Fibroblast of lung (primary cell): ENCODE results near the gene KIAA1671. TPM values are rescaled to one million over a fixed set of nuclear protein-coding genes. Genes with fewer than 3 reads are reported as not detected.

ENCODE experiments used
- DNase-seq, 2 donors: peaks; one replicate each; pipeline versions ENCODE4 v3.0.0 to v3.0.0-alpha.2; 2010; ENCODE audit warnings: low read depth in 2 of 2
- H2AFZ ChIP-seq: 2 replicates; pipeline ENCODE4 v1.5.1; 2012; ENCODE audit warnings: low read length, control low read depth, inconsistent platforms
- H3K27ac ChIP-seq: 2 replicates; pipeline ENCODE4 v1.5.1; 2011; ENCODE audit warnings: low read length, control low read depth; ENCODE audit not compliant: insufficient read depth
- H3K27me3 ChIP-seq: 2 replicates; pipeline ENCODE4 v1.5.1; 2011; ENCODE audit warnings: mild to moderate bottlenecking, low read length; ENCODE audit not compliant: control insufficient read depth, insufficient read depth
- H3K36me3 ChIP-seq: 2 replicates; pipeline ENCODE4 v1.5.1; 2011; ENCODE audit warnings: low read length; ENCODE audit not compliant: control insufficient read depth, insufficient read depth
- H3K4me1 ChIP-seq: 2 replicates; pipeline ENCODE4 v1.5.1; 2011; ENCODE audit warnings: low read length; ENCODE audit not compliant: control insufficient read depth, insufficient read depth; ENCODE audit errors: extremely low read depth
- H3K4me2 ChIP-seq: 2 replicates; pipeline ENCODE4 v1.5.1; 2011; ENCODE audit warnings: low read length, control low read depth; ENCODE audit not compliant: insufficient read depth; ENCODE audit errors: extremely low read depth
- H3K4me3 ChIP-seq, 4 experiments: fragments of 200-600 bp in 1 of 4; sonication (generic) in 1 of 4; replicated peaks in 1 of 4; 2 replicates each; pipeline ENCODE4 v1.5.1; 2011 to 2016; ENCODE audit warnings: low read length in 4 of 4, low read depth in 3 of 4, mild to moderate bottlenecking in 3 of 4, control low read depth in 2 of 4, inconsistent platforms in 1 of 4, mixed read lengths in 1 of 4; ENCODE audit not compliant: insufficient read depth in 1 of 4; ENCODE audit errors: control extremely low read depth in 1 of 4
- H3K79me2 ChIP-seq: 2 replicates; pipeline ENCODE4 v1.5.1; 2012; ENCODE audit warnings: mild to moderate bottlenecking, low read length, inconsistent platforms; ENCODE audit not compliant: control insufficient read depth, insufficient read depth
- H3K9ac ChIP-seq: 2 replicates; pipeline ENCODE4 v1.5.1; 2011; ENCODE audit warnings: mild to moderate bottlenecking, low read length, control low read depth; ENCODE audit not compliant: insufficient read depth
- H3K9me3 ChIP-seq: 2 replicates; pipeline ENCODE4 v1.5.1; 2012; ENCODE audit warnings: low read depth, low read length; ENCODE audit not compliant: control insufficient read depth, insufficient read depth
- H4K20me1 ChIP-seq: 2 replicates; pipeline ENCODE4 v1.5.1; 2011; ENCODE audit warnings: low read length; ENCODE audit not compliant: control insufficient read depth, insufficient read depth; ENCODE audit errors: extremely low read depth
- EZH2 ChIP-seq: IDR thresholded peaks from 2 replicates; pipeline ENCODE4 v1.5.1; 2012; ENCODE audit warnings: low read length, control low read depth, mild to moderate bottlenecking; ENCODE audit errors: missing control alignments
- polyA plus RNA-seq, 2 donors: library from polyadenylated mRNA; depleted of rRNA in 1 of 2; stranded (reverse) in 1 of 2; unstranded in 1 of 2; fragments of >200 nt; gene quantifications; 2 replicates each; pipeline ENCODE4 v1.2.1, GENCODE V29; 2011 to 2012; ENCODE audit warnings: missing spikeins in 1 of 2
- total RNA-seq: library from RNA; depleted of rRNA; stranded (reverse); fragments of >200 nt; gene quantifications from 2 replicates; pipeline ENCODE4 v1.2.1, GENCODE V29; 2014
- TF ChIP-seq, protein P1 (sequence below), 2 donors: IDR thresholded peaks in 1 of 2; conservative IDR thresholded peaks in 1 of 2; 1 replicate in 1 of 2; 2 replicates in 1 of 2; pipeline ENCODE4 v1.5.1; 2011 to 2012; ENCODE audit warnings: low read length in 2 of 2, control low read depth in 1 of 2, inconsistent platforms in 1 of 2, low read depth in 1 of 2, mild to moderate bottlenecking in 1 of 2

Gene KIAA1671
- total and polyA plus RNA-seq, 2 donors (not counting 1 experiment from before 2014, with no cell fraction given), result 0.34 to 1.3 TPM

DNA sequence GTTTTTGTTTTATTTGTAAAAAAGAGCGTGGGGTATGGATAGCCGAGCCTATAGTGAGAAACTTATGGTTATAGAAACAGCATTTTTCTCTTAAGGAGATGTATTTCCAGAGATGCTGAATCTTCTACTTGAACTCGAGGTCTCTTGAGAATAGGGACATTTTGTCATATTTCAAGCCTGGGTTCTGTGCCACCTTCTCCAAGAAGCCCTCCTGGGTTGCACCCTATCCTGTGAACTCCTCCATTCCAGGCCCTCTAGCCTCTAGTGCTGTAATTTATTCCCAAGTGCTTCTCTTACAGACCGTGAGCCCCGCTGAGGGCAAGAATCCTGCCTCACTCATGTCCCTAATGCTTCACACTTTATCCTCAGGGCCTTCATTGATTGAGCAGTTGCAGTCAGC, 108.6 kb downstream of the KIAA1671 start:
- Histone ChIP-seq H3K27me3 (no peaks in the 10 kb centered on the region), H4K20me1 (no peaks in the 10 kb centered on the region), H3K36me3 (no peaks in the 10 kb centered on the region), H3K9ac (no peak overlapping the region), H3K9me3 (no peaks in the 10 kb centered on the region), H3K27ac (no peak overlapping the region), H2AFZ (no peak overlapping the region), H3K4me2 (no peak overlapping the region), H3K4me1 (no peaks in the 10 kb centered on the region), H3K4me3 (no peak overlapping the region), H3K79me2 (no peaks in the 10 kb centered on the region)
- TF ChIP-seq, protein P1, sequence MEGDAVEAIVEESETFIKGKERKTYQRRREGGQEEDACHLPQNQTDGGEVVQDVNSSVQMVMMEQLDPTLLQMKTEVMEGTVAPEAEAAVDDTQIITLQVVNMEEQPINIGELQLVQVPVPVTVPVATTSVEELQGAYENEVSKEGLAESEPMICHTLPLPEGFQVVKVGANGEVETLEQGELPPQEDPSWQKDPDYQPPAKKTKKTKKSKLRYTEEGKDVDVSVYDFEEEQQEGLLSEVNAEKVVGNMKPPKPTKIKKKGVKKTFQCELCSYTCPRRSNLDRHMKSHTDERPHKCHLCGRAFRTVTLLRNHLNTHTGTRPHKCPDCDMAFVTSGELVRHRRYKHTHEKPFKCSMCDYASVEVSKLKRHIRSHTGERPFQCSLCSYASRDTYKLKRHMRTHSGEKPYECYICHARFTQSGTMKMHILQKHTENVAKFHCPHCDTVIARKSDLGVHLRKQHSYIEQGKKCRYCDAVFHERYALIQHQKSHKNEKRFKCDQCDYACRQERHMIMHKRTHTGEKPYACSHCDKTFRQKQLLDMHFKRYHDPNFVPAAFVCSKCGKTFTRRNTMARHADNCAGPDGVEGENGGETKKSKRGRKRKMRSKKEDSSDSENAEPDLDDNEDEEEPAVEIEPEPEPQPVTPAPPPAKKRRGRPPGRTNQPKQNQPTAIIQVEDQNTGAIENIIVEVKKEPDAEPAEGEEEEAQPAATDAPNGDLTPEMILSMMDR (conservative IDR thresholded peaks at IDR 0.05 in 1 of 2, IDR thresholded peaks at IDR 0.05 in 1 of 2; ENCODE audit: low read depth in 1 of 2, low read length in 2 of 2), result no peak
- TF ChIP-seq EZH2, result no peak
- no peak for DNase-seq

DNA sequence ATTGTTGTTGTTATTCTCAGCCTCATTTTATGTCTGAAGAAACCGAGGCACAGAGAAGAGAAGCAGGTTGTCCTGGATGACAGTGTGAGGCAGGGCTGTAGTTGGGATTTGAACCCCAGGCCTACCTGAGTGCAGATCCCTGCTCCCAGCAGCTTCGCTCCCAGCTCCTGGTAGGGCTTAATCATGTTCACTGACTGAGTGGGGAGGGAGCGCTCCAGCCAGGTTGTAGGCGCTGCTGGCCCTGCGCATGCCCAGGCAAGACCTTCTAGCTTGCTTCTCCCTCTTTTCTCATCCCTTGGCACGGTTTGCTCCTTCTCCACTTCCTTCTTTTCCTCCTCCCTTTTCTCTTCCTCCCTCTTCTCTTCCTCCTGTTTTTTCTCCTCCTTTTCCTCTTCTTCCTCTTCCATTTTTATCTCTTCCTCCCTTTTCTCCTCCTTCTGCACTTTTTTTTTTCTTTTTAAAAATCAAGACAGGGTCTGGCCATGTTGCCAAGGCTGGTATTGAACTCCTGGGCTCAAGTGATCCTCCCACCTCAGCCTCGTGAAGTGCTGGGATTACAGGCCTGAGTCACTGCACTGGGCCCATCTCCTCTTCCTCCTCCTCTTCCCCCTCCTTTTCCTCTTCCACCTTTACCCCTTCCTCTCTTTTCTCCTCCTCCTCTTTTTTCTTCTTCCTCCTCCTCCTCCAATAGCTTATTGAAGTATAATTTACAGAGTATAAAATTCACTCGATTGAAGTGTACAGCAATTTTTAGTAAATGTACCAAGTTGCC, 109.3 kb downstream of the KIAA1671 start:
- no peak for TF ChIP-seq EZH2
- TF ChIP-seq, protein P1 (conservative IDR thresholded peaks at IDR 0.05 in 1 of 2, IDR thresholded peaks at IDR 0.05 in 1 of 2; ENCODE audit: low read depth in 1 of 2, low read length in 2 of 2), result no peak
- H3K79me2 ChIP-seq, result no peaks in the 10 kb centered on the region
- no peaks in the 10 kb centered on the region for H3K4me1 ChIP-seq
- H3K9ac ChIP-seq, result no peak overlapping the region
- H3K36me3 ChIP-seq, result no peaks in the 10 kb centered on the region
- H3K4me3 ChIP-seq, result no peak overlapping the region
- no peaks in the 10 kb centered on the region for H3K9me3 ChIP-seq
- H3K4me2 ChIP-seq, result no peak overlapping the region
- H3K27ac ChIP-seq, result no peak overlapping the region
- H4K20me1 ChIP-seq, result no peaks in the 10 kb centered on the region
- DNase-seq, result no peak
- no peaks in the 10 kb centered on the region for H3K27me3 ChIP-seq
- no peak overlapping the region for H2AFZ ChIP-seq

DNA sequence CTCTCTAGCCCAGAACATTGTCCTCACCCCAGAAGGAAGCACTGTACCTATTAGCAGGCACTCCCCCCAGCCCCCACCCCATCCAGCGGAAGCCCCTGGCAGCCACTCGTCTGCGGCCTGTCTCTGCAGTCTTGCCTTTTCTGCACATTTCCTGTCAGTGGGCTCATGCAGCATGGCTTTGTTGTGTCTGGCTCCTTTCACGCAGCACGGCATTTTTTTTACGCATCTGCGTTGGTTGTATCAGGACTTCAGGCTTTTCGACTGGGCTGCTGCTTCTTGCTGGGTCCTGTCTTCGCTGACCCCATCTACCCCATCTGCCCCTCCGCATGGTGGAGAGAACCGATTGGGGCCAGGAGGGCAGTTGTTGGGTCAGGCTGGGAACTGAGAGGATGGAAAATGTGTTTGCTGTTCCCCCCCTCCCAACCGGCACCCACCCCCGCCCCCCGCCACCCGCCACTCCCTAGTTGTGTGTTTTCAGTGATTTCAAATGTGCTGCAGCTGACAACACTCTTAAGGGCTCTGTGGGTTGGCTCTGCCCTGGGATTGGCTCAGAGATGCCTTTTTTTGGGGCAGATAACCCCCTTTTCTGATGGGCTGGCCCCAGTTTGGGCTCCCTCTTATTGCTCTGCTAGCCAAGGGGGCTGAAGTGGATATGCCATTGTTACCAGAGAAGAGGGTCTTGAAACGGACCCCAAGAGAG, 110.0 kb downstream of the KIAA1671 start:
- no peaks in the 10 kb centered on the region for H3K9me3 ChIP-seq
- no peak overlapping the region for H3K4me3 ChIP-seq
- H3K9ac ChIP-seq, result no peak overlapping the region
- no peaks in the 10 kb centered on the region for H3K4me1 ChIP-seq
- H2AFZ ChIP-seq, result no peak overlapping the region
- TF ChIP-seq EZH2, result no peak
- TF ChIP-seq, protein P1 (conservative IDR thresholded peaks at IDR 0.05 in 1 of 2, IDR thresholded peaks at IDR 0.05 in 1 of 2; ENCODE audit: low read depth in 1 of 2, low read length in 2 of 2), result no peak
- H3K4me2 ChIP-seq, result no peak overlapping the region
- H3K36me3 ChIP-seq, result no peaks in the 10 kb centered on the region
- no peaks in the 10 kb centered on the region for H3K79me2 ChIP-seq
- no peaks in the 10 kb centered on the region for H4K20me1 ChIP-seq
- no peak overlapping the region for H3K27ac ChIP-seq
- DNase-seq, result no peak
- H3K27me3 ChIP-seq, result no peaks in the 10 kb centered on the region
